Endodermal cell (in vitro differentiated cells): Measurements from ENCODE around the gene PLSCR5. TPM values are rescaled to one million over a fixed set of nuclear protein-coding genes. Genes with fewer than 3 reads are reported as not detected.

ENCODE experiments used
- DNase-seq: peaks from one replicate; pipeline ENCODE4 v3.0.0-alpha.2; 2017
- H3K27ac ChIP-seq: 2 replicates; pipeline ENCODE4 v1.5.1; 2013; ENCODE audit warnings: mild to moderate bottlenecking, low read depth, low read length, moderate library complexity
- H3K27me3 ChIP-seq: 2 replicates; pipeline ENCODE4 v1.6.1; 2013; ENCODE audit warnings: mild to moderate bottlenecking, low read length, moderate library complexity; ENCODE audit not compliant: insufficient read depth, control insufficient read depth, poor library complexity, severe bottlenecking
- H3K36me3 ChIP-seq: 2 replicates; pipeline ENCODE4 v1.7.0; 2013; ENCODE audit warnings: mild to moderate bottlenecking, low read length, moderate library complexity; ENCODE audit not compliant: control insufficient read depth, insufficient read depth
- H3K4me1 ChIP-seq: one replicate; pipeline ENCODE4 v1.7.0; 2013; ENCODE audit warnings: low read length; ENCODE audit not compliant: control insufficient read depth, insufficient read depth
- H3K4me3 ChIP-seq: 2 replicates; pipeline ENCODE4 v1.5.1; 2013; ENCODE audit warnings: mild to moderate bottlenecking, low read length, moderate library complexity
- H3K9ac ChIP-seq: 2 replicates; pipeline ENCODE4 v1.6.1; 2013; ENCODE audit warnings: mild to moderate bottlenecking, low read length, moderate library complexity; ENCODE audit not compliant: poor library complexity, severe bottlenecking; ENCODE audit errors: extremely low read depth
- H3K9me3 ChIP-seq: 2 replicates; pipeline ENCODE4 v1.6.1; 2013; ENCODE audit warnings: mild to moderate bottlenecking, low read length, moderate library complexity; ENCODE audit not compliant: control insufficient read depth
- H3K27ac Mint-ChIP-seq: 2 replicates; pipeline ENCODE4 v1.8.0; 2020; ENCODE audit warnings: mixed read lengths
- H3K27me3 Mint-ChIP-seq: 2 replicates; pipeline ENCODE4 v1.8.0; 2021; ENCODE audit warnings: mild to moderate bottlenecking, mixed read lengths; ENCODE audit not compliant: insufficient read depth
- H3K36me3 Mint-ChIP-seq: 2 replicates; pipeline ENCODE4 v1.8.0; 2020; ENCODE audit warnings: low read depth, mixed read lengths
- H3K4me1 Mint-ChIP-seq: 2 replicates; pipeline ENCODE4 v1.8.0; 2020; ENCODE audit warnings: mixed read lengths
- H3K4me3 Mint-ChIP-seq: 2 replicates; pipeline ENCODE4 v1.8.0; 2020; ENCODE audit warnings: mild to moderate bottlenecking, moderate library complexity, mixed read lengths
- H3K9me3 Mint-ChIP-seq: 2 replicates; pipeline ENCODE4 v1.8.0; 2020; ENCODE audit warnings: mild to moderate bottlenecking, mixed read lengths
- WGBS, 2 experiments: methylation state at CpG; one replicate each; pipeline versions ENCODE4 v1.1.5 to v1.1.7; 2013; ENCODE audit warnings: missing lambda C conversion rate in 2 of 2, mixed read lengths in 1 of 2; ENCODE audit not compliant: insufficient coverage in 1 of 2, insufficient read length in 1 of 2; 5-methylcytosine and 5-hydroxymethylcytosine counted together
- total RNA-seq, 2 donors: library from RNA; stranded (reverse); fragmentation: NEBNext Ultra II Directional in 1 of 2; extraction: Animal tissue kit (Norgen Biotek cat#: 25700) in 1 of 2; gene quantifications; 2 replicates in 1 of 2; 3 replicates in 1 of 2; pipeline ENCODE4 v1.2.1, GENCODE V29; 2021
- TF ChIP-seq, protein P1 (sequence below): fragments of 200-600 bp; sonication (generic); conservative IDR thresholded peaks from 2 replicates; pipeline ENCODE4 v1.5.0; 2021; ENCODE audit warnings: antibody characterized with exemption, mild to moderate bottlenecking

PLSCR5 gene
- total RNA-seq, 2 donors from 2014 or later: not detected

DNA sequence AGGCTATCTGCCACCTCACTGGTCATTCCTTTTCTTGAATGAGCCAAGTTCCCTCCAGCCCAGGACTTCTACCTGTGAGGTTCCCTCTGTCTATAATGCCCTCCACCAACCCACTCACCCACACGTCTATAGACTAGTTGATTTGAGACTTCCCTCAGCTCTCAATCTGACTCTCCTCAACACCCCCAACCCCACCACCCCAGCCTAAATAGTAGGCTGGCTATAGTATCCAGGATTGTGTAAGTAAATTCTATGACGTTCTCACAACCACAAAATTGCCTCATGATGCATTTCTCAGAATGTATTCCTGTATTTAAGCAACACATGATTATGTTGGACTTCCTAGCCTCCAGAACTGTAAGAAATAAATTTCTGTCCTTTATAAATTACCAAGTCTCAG, 63.0 kb downstream of the PLSCR5 start:
- H3K27me3 ChIP-seq: no peaks in the 10 kb centered on the region
- DNase-seq: no peak
- peaks cover 53% of the 10 kb centered on the region for H3K36me3 Mint-ChIP-seq
- peak overlapping the region; percentile 19 for H3K27ac Mint-ChIP-seq
- peaks cover 39% of the 10 kb centered on the region for H3K9me3 ChIP-seq
- TF ChIP-seq, protein P1, sequence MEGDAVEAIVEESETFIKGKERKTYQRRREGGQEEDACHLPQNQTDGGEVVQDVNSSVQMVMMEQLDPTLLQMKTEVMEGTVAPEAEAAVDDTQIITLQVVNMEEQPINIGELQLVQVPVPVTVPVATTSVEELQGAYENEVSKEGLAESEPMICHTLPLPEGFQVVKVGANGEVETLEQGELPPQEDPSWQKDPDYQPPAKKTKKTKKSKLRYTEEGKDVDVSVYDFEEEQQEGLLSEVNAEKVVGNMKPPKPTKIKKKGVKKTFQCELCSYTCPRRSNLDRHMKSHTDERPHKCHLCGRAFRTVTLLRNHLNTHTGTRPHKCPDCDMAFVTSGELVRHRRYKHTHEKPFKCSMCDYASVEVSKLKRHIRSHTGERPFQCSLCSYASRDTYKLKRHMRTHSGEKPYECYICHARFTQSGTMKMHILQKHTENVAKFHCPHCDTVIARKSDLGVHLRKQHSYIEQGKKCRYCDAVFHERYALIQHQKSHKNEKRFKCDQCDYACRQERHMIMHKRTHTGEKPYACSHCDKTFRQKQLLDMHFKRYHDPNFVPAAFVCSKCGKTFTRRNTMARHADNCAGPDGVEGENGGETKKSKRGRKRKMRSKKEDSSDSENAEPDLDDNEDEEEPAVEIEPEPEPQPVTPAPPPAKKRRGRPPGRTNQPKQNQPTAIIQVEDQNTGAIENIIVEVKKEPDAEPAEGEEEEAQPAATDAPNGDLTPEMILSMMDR: no peak
- H3K4me3 ChIP-seq: peak overlapping the region; percentile 95
- peaks cover 6% of the 10 kb centered on the region for H3K4me1 ChIP-seq
- H3K4me1 Mint-ChIP-seq: peaks cover 28% of the 10 kb centered on the region
- peak overlapping the region; percentile 95 for H3K4me3 Mint-ChIP-seq
- H3K9me3 Mint-ChIP-seq: peaks cover 20% of the 10 kb centered on the region
- H3K27ac ChIP-seq: no peak overlapping the region
- 86% methylated on average over 2 of the region's 2 CpGs; no CpG with 5 or more reads in 1 of the 2 experiments for WGBS, 2 experiments
- peak overlapping the region; percentile 93 for H3K9ac ChIP-seq
- no peaks in the 10 kb centered on the region for H3K27me3 Mint-ChIP-seq
- H3K36me3 ChIP-seq: peaks cover 50% of the 10 kb centered on the region

GRCh38 chr3:146540978-146541377, 64.2 kb downstream of the PLSCR5 start:
- Histone ChIP-seq H3K36me3 (peaks cover 62% of the 10 kb centered on the region), H3K9ac (no peak overlapping the region), H3K27me3 (no peaks in the 10 kb centered on the region), H3K4me3 (peak overlapping the region; percentile 95), H3K27ac (no peak overlapping the region), H3K9me3 (peaks cover 42% of the 10 kb centered on the region), H3K4me1 (peaks cover 9% of the 10 kb centered on the region)
- Mint-ChIP-seq H3K9me3 (peaks cover 20% of the 10 kb centered on the region), H3K4me3 (peak overlapping the region; percentile 95), H3K27me3 (no peaks in the 10 kb centered on the region), H3K27ac (no peak overlapping the region), H3K4me1 (peaks cover 36% of the 10 kb centered on the region), H3K36me3 (peaks cover 64% of the 10 kb centered on the region)
- TF ChIP-seq, protein P1: no peak
- no peak for DNase-seq
- WGBS, 2 experiments: 100% methylated on average over 1 of the region's 1 CpG; no CpG with 5 or more reads in 1 of the 2 experiments

GRCh38 chr3:146540236-146540635, 64.9 kb downstream of the PLSCR5 start:
- Histone ChIP-seq H3K9me3 (peaks cover 42% of the 10 kb centered on the region), H3K27me3 (no peaks in the 10 kb centered on the region), H3K4me3 (peak overlapping the region; percentile 95), H3K4me1 (peaks cover 9% of the 10 kb centered on the region), H3K9ac (no peak overlapping the region), H3K36me3 (peaks cover 69% of the 10 kb centered on the region), H3K27ac (no peak overlapping the region)
- WGBS, 2 experiments: 93 to 96% methylated on average over 1 of the region's 1 CpG
- H3K4me3 Mint-ChIP-seq: no peak overlapping the region
- no peaks in the 10 kb centered on the region for H3K27me3 Mint-ChIP-seq
- DNase-seq: no peak
- H3K36me3 Mint-ChIP-seq: peaks cover 64% of the 10 kb centered on the region
- TF ChIP-seq, protein P1: no peak
- peaks cover 36% of the 10 kb centered on the region for H3K4me1 Mint-ChIP-seq
- H3K9me3 Mint-ChIP-seq: peaks cover 20% of the 10 kb centered on the region
- no peak overlapping the region for H3K27ac Mint-ChIP-seq
